K562 (cell line): Measurements from ENCODE around the gene P4HB.

Experiments
- ARID1B ChIP-seq: fragments of 450-650 bp; IDR thresholded peaks from 2 replicates; pipeline ENCODE4 v1.6.1; 2016; ENCODE audit warnings: antibody characterized with exemption, mild to moderate bottlenecking, inconsistent platforms
- BHLHE40 ChIP-seq: IDR thresholded peaks from 2 replicates; pipeline ENCODE4 v1.6.1; 2011; ENCODE audit warnings: low read length, improper control_type of control experiment
- E2F4 ChIP-seq: sonication (generic); formaldehyde crosslinking; IDR thresholded peaks from 2 replicates; pipeline ENCODE4 v1.8.0; 2022; ENCODE audit warnings: mild to moderate bottlenecking, low read depth, missing genetic modification reagents
- E2F6 ChIP-seq, 2 experiments: IDR thresholded peaks; 2 replicates each; pipeline ENCODE4 v1.6.1; 2011; ENCODE audit warnings: borderline replicate concordance in 1 of 2, control low read depth in 1 of 2, low read depth in 1 of 2, low read length in 1 of 2, mild to moderate bottlenecking in 1 of 2, mixed read lengths in 1 of 2, moderate library complexity in 1 of 2; ENCODE audit not compliant: insufficient read depth in 1 of 2, insufficient read length in 1 of 2, poor library complexity in 1 of 2, severe bottlenecking in 1 of 2; ENCODE audit errors: extremely low read depth in 1 of 2
- E2F8 ChIP-seq: fragments of 450-650 bp; IDR thresholded peaks from 2 replicates; pipeline ENCODE4 v1.7.1; 2018; ENCODE audit warnings: mild to moderate bottlenecking, low read depth; ENCODE audit not compliant: partially characterized antibody
- IRF9 ChIP-seq: fragments of 450-650 bp; IDR thresholded peaks from 2 replicates; pipeline ENCODE4 v1.6.1; 2016; ENCODE audit warnings: missing biosample characterization, missing genetic modification characterization
- NELFE ChIP-seq: IDR thresholded peaks from 2 replicates; pipeline ENCODE4 v1.6.1; 2011; ENCODE audit warnings: mild to moderate bottlenecking; ENCODE audit not compliant: insufficient read depth, insufficient read length
- POLR2A ChIP-seq: fragments of 450-650 bp; conservative IDR thresholded peaks from 2 replicates; pipeline ENCODE4 v1.6.1; 2016
- THRA ChIP-seq: fragments of 450-650 bp; IDR thresholded peaks from 2 replicates; pipeline ENCODE4 v1.6.1; 2017; ENCODE audit warnings: mild to moderate bottlenecking, moderate library complexity
- USF1 ChIP-seq: sonication (generic); formaldehyde crosslinking; IDR thresholded peaks from 2 replicates; pipeline ENCODE4 v1.9.0; 2022; ENCODE audit warnings: mild to moderate bottlenecking, missing genetic modification reagents
- YY1 ChIP-seq, 3 experiments: IDR thresholded peaks; 2 replicates each; pipeline ENCODE4 v1.6.1; 2011; ENCODE audit warnings: low read length in 2 of 3, mild to moderate bottlenecking in 2 of 3, moderate library complexity in 2 of 3, borderline replicate concordance in 1 of 3, control low read depth in 1 of 3, low read depth in 1 of 3; ENCODE audit not compliant: insufficient read depth in 3 of 3, insufficient replicate concordance in 2 of 3, control insufficient read depth in 1 of 3, insufficient read length in 1 of 3; ENCODE audit errors: extremely low read depth in 1 of 3
- ZBTB9 ChIP-seq: fragments of 450-650 bp; formaldehyde crosslinking; IDR thresholded peaks from 2 replicates; pipeline ENCODE4 v1.4.0; 2020; ENCODE audit warnings: mild to moderate bottlenecking, moderate library complexity
- ZNF12 ChIP-seq: sonication (generic); formaldehyde crosslinking; IDR thresholded peaks from 2 replicates; pipeline ENCODE4 v1.4.0; 2020; ENCODE audit warnings: mild to moderate bottlenecking, missing genetic modification reagents
- ZNF311 ChIP-seq: fragments of 250-450 bp; sonication (Bioruptor Pico); IDR thresholded peaks from 2 replicates; pipeline ENCODE4 v1.4.0; 2020; ENCODE audit warnings: mild to moderate bottlenecking, moderate library complexity

GRCh38 chr17:81805707-81806460 is 54.5 kb downstream of the P4HB start:
- TF ChIP-seq E2F6 (IDR thresholded peaks at IDR 0.05; ENCODE audit: borderline replicate concordance in 1 of 2, extremely low read depth in 1 of 2, insufficient read depth in 1 of 2, insufficient read length in 1 of 2, low read depth in 1 of 2, low read length in 1 of 2, poor library complexity in 1 of 2, severe bottlenecking in 1 of 2) = no peak
- TF ChIP-seq NELFE = no peak
- no peak for TF ChIP-seq USF1 (CRISPR knock-in tag)
- TF ChIP-seq ZBTB9 (CRISPR knock-in tag) = no peak
- TF ChIP-seq THRA = no peak
- TF ChIP-seq YY1 (IDR thresholded peaks at IDR 0.05; ENCODE audit: borderline replicate concordance in 1 of 3, control insufficient read depth in 1 of 3, extremely low read depth in 1 of 3, insufficient read depth in 3 of 3, insufficient read length in 1 of 3, insufficient replicate concordance in 2 of 3, low read depth in 1 of 3, low read length in 2 of 3) = no peak
- no peak for TF ChIP-seq ZNF311 (CRISPR knock-in tag)
- TF ChIP-seq E2F8 = no peak
- TF ChIP-seq BHLHE40 = no peak
- no peak for TF ChIP-seq E2F4 (CRISPR knock-in tag)
- no peak for TF ChIP-seq POLR2A
- TF ChIP-seq IRF9 (tag) = no peak
- TF ChIP-seq ZNF12 (CRISPR knock-in tag) = no peak
- no peak for TF ChIP-seq ARID1B
